22Rv1 (cell line): ENCODE results near the gene SLC29A3.

Source experiments
- H3K27ac ChIP-seq: fragments of 450-650 bp; 2 replicates; pipeline ENCODE4 v1.5.1; 2017
- ZFX ChIP-seq: fragments of 450-650 bp; IDR thresholded peaks from 2 replicates; pipeline ENCODE4 v1.6.1; 2017; ENCODE audit warnings: antibody characterized with exemption, borderline replicate concordance
- TF ChIP-seq, protein P1 (sequence below): fragments of 450-650 bp; IDR thresholded peaks from 2 replicates; pipeline ENCODE4 v1.5.1; 2017; ENCODE audit warnings: mild to moderate bottlenecking

The SLC29A3 gene

DNA sequence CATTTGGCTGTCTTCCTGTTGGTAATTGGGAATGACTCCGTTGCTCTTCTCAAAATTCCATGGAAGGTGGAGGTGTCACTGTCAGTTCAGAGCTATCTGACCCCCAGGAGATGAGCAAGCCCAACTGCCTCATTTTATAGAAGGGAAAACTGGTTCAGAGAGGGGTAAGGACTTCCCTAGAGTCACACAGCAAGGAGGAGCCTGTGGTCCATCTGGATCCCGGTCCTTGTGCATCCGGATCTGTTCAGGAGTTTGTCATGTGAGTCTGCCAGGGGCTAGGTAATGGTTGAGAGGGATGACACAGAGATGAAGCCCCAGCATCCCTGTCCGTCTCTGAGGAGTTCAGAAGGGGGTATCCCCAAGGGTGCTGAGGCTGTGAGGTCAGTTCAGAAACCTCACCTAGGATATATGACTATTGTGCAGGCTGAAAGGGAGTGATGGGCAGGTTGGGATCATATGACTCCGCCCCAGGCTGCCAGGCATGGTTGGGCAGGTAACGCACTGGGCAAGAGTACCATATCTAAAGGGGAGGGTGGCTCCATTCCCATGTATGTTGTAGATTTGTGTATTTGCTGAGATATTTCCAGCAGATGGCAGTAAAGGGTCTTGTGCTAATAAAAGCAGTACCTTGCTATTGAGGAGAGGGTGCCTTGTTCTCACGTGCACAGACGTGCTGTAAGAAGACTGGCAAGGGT is 16.0 kb upstream of the SLC29A3 start:
- TF ChIP-seq ZFX: no peak
- TF ChIP-seq, protein P1, sequence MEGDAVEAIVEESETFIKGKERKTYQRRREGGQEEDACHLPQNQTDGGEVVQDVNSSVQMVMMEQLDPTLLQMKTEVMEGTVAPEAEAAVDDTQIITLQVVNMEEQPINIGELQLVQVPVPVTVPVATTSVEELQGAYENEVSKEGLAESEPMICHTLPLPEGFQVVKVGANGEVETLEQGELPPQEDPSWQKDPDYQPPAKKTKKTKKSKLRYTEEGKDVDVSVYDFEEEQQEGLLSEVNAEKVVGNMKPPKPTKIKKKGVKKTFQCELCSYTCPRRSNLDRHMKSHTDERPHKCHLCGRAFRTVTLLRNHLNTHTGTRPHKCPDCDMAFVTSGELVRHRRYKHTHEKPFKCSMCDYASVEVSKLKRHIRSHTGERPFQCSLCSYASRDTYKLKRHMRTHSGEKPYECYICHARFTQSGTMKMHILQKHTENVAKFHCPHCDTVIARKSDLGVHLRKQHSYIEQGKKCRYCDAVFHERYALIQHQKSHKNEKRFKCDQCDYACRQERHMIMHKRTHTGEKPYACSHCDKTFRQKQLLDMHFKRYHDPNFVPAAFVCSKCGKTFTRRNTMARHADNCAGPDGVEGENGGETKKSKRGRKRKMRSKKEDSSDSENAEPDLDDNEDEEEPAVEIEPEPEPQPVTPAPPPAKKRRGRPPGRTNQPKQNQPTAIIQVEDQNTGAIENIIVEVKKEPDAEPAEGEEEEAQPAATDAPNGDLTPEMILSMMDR: peak; percentile 83
- no peak overlapping the region for H3K27ac ChIP-seq

DNA sequence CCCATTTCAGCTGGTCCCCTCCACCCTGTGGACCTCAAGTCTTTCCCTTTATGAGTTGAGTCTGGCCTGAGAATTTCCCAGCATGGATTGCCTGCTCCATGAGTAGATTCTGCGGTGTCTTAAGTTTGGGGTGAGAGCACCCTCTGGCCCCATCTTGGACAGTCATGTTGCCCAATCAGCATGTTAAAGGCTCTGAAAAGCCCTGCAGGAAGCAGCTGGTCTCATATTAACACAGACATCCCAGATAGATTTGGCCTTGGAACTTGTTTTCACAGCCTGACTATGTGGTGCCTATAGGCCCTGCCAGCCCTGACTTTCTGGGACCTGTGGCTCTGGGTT is 15.5 kb upstream of the SLC29A3 start:
- TF ChIP-seq ZFX: no peak
- TF ChIP-seq, protein P1: peak; percentile 62
- H3K27ac ChIP-seq: no peak overlapping the region

DNA sequence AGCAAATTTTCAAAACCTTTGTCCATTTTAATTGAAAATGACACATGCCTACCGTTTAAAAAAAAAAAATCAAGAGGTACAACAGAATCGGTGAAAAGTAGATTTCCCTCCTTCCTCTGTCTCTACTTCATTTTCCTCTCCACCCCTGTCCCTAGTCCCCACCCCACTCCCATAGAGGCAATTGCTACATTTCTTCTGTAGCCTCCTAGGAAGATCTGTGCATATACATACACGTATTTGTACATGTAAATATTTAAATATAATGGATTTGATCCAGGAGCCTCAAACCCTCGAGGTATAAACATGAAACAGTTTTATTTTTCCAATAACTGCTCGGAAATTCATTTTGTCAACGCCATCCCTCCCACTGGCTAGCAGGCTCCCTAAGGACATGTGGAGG is 14.1 kb upstream of the SLC29A3 start:
- H3K27ac ChIP-seq: no peak overlapping the region
- TF ChIP-seq, protein P1: no peak
- TF ChIP-seq ZFX: no peak

DNA sequence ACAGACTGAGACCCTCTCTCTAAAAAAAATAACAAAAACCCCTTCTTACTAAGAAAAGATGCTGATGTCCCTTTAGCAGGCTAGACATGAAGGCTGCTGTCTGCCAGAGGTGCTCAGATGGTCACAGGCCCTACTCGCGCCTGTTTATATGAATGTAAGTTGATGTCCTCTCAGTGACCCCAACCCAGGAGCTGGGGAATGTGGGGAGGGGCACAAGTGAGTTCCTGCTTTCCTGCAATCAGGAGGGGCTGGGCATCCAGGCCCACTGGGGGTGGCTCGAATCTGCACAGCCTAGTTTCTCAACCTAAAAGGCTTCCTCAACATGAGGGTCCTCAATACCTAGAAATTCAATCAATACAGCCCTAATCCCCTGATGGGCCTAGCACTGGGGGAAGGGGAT is 12.1 kb upstream of the SLC29A3 start:
- TF ChIP-seq, protein P1: no peak
- TF ChIP-seq ZFX: no peak
- no peak overlapping the region for H3K27ac ChIP-seq

DNA sequence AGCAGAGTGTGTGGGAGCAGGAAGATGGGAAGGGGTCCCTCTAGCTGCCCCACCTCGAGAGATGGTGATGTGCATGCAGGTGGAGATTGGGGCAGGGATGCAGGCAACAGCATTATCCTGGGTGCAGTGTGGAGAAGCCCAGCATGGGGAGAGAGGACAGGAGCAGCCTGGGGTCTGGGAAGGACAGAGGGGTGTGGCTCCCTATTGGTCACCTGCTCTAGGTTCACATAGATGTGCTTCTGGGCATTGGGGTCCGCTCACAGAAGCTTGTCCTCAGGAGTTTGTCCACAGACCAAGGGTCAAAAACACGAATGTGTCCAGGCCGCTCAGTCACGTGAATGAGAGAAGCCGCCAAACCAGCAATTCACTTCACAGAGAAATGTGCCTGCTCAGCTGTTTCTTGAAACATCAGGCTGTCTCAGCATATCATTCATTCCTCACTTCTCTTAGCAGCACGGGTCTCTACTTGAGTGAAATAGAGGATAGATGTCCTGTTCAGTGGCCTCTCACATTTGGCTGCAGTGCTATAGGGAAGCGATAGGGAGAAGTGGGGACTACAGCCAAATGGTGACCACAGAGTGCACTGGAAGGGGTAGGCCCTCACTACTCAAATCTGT is 11.5 kb upstream of the SLC29A3 start:
- H3K27ac ChIP-seq: no peak overlapping the region
- TF ChIP-seq, protein P1: no peak
- TF ChIP-seq ZFX: no peak

DNA sequence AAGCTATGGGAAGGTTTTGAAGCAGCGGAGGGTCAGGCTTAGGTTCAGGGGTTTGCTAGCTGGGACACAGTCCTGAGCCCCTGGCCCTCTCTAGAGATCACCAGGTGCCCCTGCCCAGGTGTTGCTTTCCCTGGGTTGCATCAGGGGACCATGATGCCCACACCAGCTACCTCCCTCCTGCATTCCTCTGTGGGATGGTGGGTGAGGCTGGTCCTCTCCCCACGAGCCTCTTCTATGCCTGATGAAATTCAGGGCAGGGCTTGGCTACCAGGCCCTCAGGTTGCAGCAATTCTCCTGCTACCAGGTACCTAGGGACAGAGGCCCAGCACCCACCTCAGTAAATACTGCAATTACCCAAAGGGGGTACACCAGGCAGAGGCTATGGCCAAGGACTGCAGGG is 10.8 kb upstream of the SLC29A3 start:
- TF ChIP-seq, protein P1: no peak
- TF ChIP-seq ZFX: no peak
- H3K27ac ChIP-seq: no peak overlapping the region

DNA sequence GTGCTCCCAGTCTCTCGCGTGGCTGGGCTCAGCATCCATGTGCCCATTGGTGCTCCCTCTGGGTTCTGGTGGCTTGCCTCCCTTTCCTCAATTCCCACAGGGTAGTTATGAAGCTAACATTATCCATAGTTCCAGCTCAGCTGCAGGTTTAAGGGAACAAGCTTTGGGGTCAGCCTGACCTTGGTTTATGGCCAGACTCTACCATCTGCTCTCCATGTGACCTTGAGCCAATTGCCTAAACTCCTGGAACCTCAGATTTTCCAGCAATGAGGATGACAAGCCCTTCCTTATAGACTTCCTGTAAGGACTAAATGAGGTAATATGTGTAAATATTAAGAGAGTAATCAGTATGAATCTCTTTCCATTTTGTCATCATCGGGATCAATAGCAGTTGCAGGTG is 10.1 kb upstream of the SLC29A3 start:
- TF ChIP-seq, protein P1: no peak
- TF ChIP-seq ZFX: no peak
- H3K27ac ChIP-seq: no peak overlapping the region
